Caco-2 (cell line): ENCODE data around the gene ALDH4A1. TPM values are rescaled to one million over a fixed set of nuclear protein-coding genes. Genes with fewer than 3 reads are reported as not detected.

Experiments
- BruUV-seq: library from RNA; stranded (reverse); fragments of 400-500 nt; replicated peaks from 2 replicates; lab custom pipeline; 2021; lab: Mats Ljungman, UMichigan
- CTCF ChIA-PET: fragments of 300-600 bp; sonication (Branson Sonifier 250); formaldehyde crosslinking; loops from one replicate; lab custom pipeline; 2022; ENCODE audit warnings: antibody characterized with exemption; lab: Charles Lee
- POLR2A ChIA-PET: fragments of 300-600 bp; sonication (Branson Sonifier 250); formaldehyde crosslinking; loops from one replicate; lab custom pipeline; 2022; ENCODE audit warnings: antibody characterized with exemption; lab: Charles Lee
- DNase-seq, 2 experiments: peaks; one replicate each; pipeline versions ENCODE4 v3.0.0 to v3.0.0-alpha.2; 2020 to 2022
- H3K27me3 ChIP-seq: replicated peaks from 2 replicates; pipeline ENCODE4 v1.6.0; 2011; ENCODE audit warnings: low read length; ENCODE audit not compliant: control insufficient read depth, insufficient read depth
- H3K36me3 ChIP-seq: 2 replicates; pipeline ENCODE4 v1.5.1; 2011; ENCODE audit warnings: low read length; ENCODE audit not compliant: control insufficient read depth, insufficient read depth
- H3K4me1 ChIP-seq: fragments of 250-450 bp; sonication (Bioruptor Pico); 2 replicates; pipeline ENCODE4 v1.5.1; 2020; ENCODE audit warnings: mild to moderate bottlenecking
- H3K4me3 ChIP-seq: 2 replicates; pipeline ENCODE4 v1.5.1; 2011; ENCODE audit warnings: low read depth, mild to moderate bottlenecking, control low read depth, low read length
- H3K9me3 ChIP-seq: fragments of 250-450 bp; sonication (Bioruptor Pico); 2 replicates; pipeline ENCODE4 v1.5.1; 2020; ENCODE audit warnings: mild to moderate bottlenecking, moderate library complexity
- H3K27ac Mint-ChIP-seq: one replicate; pipeline ENCODE4 v1.8.0; 2022; ENCODE audit warnings: mixed read lengths; ENCODE audit not compliant: unreplicated experiment
- H3K27me3 Mint-ChIP-seq: one replicate; pipeline ENCODE4 v1.8.0; 2022; ENCODE audit warnings: mixed read lengths; ENCODE audit not compliant: insufficient read depth, unreplicated experiment
- H3K36me3 Mint-ChIP-seq: one replicate; pipeline ENCODE4 v1.8.0; 2022; ENCODE audit warnings: mild to moderate bottlenecking, mixed read lengths; ENCODE audit not compliant: insufficient read depth, unreplicated experiment
- H3K4me1 Mint-ChIP-seq: one replicate; pipeline ENCODE4 v1.8.0; 2022; ENCODE audit warnings: low read depth, mixed read lengths; ENCODE audit not compliant: unreplicated experiment
- H3K4me3 Mint-ChIP-seq: one replicate; pipeline ENCODE4 v1.8.0; 2022; ENCODE audit warnings: mild to moderate bottlenecking, moderate library complexity, mixed read lengths; ENCODE audit not compliant: unreplicated experiment
- H3K9me3 Mint-ChIP-seq: one replicate; pipeline ENCODE4 v1.8.0; 2022; ENCODE audit warnings: mixed read lengths; ENCODE audit not compliant: unreplicated experiment
- CTCF ChIP-seq, 2 experiments: fragments of 200-600 bp in 1 of 2; IDR thresholded peaks; 1 replicate in 1 of 2; 2 replicates in 1 of 2; pipeline versions ENCODE4 v1.5.1 to v1.8.0; 2011 to 2022; ENCODE audit warnings: antibody characterized with exemption in 1 of 2, control low read depth in 1 of 2, inconsistent platforms in 1 of 2, low read depth in 1 of 2, low read length in 1 of 2, mild to moderate bottlenecking in 1 of 2, moderate library complexity in 1 of 2; ENCODE audit not compliant: insufficient read depth in 1 of 2, severe bottlenecking in 1 of 2, unreplicated experiment in 1 of 2
- intact Hi-C: fragments of 100-400 bp; cut with micrococcal nuclease; formaldehyde crosslinking; loops from one replicate; pipeline ENCODE4 v1.10.0; 2022; ENCODE audit not compliant: unreplicated experiment
- total RNA-seq: library from RNA; stranded (reverse); gene quantifications from 2 replicates; pipeline ENCODE4 v1.2.3, GENCODE V29; 2022

ALDH4A1 gene
- total RNA-seq, 1 experiment from 2014 or later, result 18.0 TPM

- no peaks in the 10 kb centered on the region for H3K4me1 Mint-ChIP-seq
- H3K27ac Mint-ChIP-seq, result no peak overlapping the region
- CTCF ChIA-PET, result no interaction called here
Observed at GRCh38 chr1:18926315-18927081, 24.1 kb upstream of the ALDH4A1 start.

GRCh38 chr1:18925279-18925678 lies 22.9 kb upstream of the ALDH4A1 start:
- Mint-ChIP-seq H3K27me3 (no peaks in the 10 kb centered on the region), H3K27ac (no peak overlapping the region), H3K36me3 (no peaks in the 10 kb centered on the region), H3K4me1 (no peaks in the 10 kb centered on the region), H3K4me3 (no peak overlapping the region), H3K9me3 (no peaks in the 10 kb centered on the region)
- Histone ChIP-seq H3K4me1 (peaks cover 12% of the 10 kb centered on the region), H3K27me3 (no peaks in the 10 kb centered on the region), H3K9me3 (no peaks in the 10 kb centered on the region), H3K36me3 (no peaks in the 10 kb centered on the region), H3K4me3 (no peak overlapping the region)
- no peak for DNase-seq
- CTCF ChIA-PET, result no interaction called here
- POLR2A ChIA-PET, result no interaction called here
- TF ChIP-seq CTCF (IDR thresholded peaks at IDR 0.05; ENCODE audit: insufficient read depth in 1 of 2, low read depth in 1 of 2, low read length in 1 of 2, severe bottlenecking in 1 of 2, unreplicated experiment in 1 of 2), result no peak
- intact Hi-C loops, result no loop called here
- BruUV-seq, result no TSS peak

More at GRCh38 chr1:18926315-18927081, 24.1 kb upstream of the ALDH4A1 start:
- Histone ChIP-seq H3K36me3 (no peaks in the 10 kb centered on the region), H3K27me3 (no peaks in the 10 kb centered on the region), H3K4me3 (no peak overlapping the region), H3K9me3 (no peaks in the 10 kb centered on the region), H3K4me1 (peaks cover 12% of the 10 kb centered on the region)
- BruUV-seq, result no TSS peak
- no peak for DNase-seq
- Mint-ChIP-seq H3K36me3 (no peaks in the 10 kb centered on the region), H3K9me3 (no peaks in the 10 kb centered on the region), H3K4me3 (no peak overlapping the region), H3K27me3 (no peaks in the 10 kb centered on the region)
- intact Hi-C loops, result no loop called here
- TF ChIP-seq CTCF (IDR thresholded peaks at IDR 0.05; ENCODE audit: insufficient read depth in 1 of 2, low read depth in 1 of 2, low read length in 1 of 2, severe bottlenecking in 1 of 2, unreplicated experiment in 1 of 2), result no peak
- POLR2A ChIA-PET, result no interaction called here

DNA sequence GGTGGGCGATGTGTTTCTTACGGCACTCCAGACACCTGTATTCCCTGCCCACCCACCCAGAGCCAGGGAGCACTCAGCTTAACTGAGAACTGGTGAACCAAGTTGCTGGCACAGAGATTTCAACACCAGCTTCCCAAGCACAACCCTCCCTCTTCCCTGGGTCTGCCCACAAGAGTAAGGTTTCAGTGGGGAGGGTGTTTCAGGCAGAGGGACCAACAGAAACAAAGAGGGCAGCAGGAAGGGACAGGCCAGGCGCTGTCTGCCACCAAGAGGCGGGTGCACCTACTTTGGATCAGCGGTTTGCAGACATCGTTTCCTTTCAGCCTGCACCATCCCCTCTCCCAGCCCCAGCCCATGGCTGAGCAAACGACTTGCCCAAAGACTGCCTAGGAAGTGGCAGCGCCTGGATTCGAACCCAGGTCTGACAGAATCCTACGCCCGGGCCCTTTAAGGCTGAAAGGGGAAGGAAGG lies 21.9 kb upstream of the ALDH4A1 start:
- POLR2A ChIA-PET, result no interaction called here

More for the DNA sequence above, 21.9 kb upstream of the ALDH4A1 start:
- Histone ChIP-seq H3K9me3 (no peaks in the 10 kb centered on the region), H3K27me3 (no peaks in the 10 kb centered on the region), H3K36me3 (no peaks in the 10 kb centered on the region), H3K4me3 (no peak overlapping the region), H3K4me1 (peaks cover 12% of the 10 kb centered on the region)
- H3K9me3 Mint-ChIP-seq, result no peaks in the 10 kb centered on the region
- DNase-seq, result no peak
- intact Hi-C loops, result no loop called here
- H3K4me1 Mint-ChIP-seq, result no peaks in the 10 kb centered on the region
- H3K4me3 Mint-ChIP-seq, result no peak overlapping the region
- no peak overlapping the region for H3K27ac Mint-ChIP-seq
- H3K36me3 Mint-ChIP-seq, result no peaks in the 10 kb centered on the region
- CTCF ChIA-PET, result interaction anchor here (1.5 kb wide), 1 partner anchor 11 kb away, joined by 5 read pairs; no protein-coding TSS in a partner anchor
- no peak for TF ChIP-seq CTCF (IDR thresholded peaks at IDR 0.05; ENCODE audit: insufficient read depth in 1 of 2, low read depth in 1 of 2, low read length in 1 of 2, severe bottlenecking in 1 of 2, unreplicated experiment in 1 of 2)
- no peaks in the 10 kb centered on the region for H3K27me3 Mint-ChIP-seq
- no TSS peak for BruUV-seq
